MM.1S (cell line): ENCODE data around the gene NOD2.

Experiments
- DNase-seq: peaks from one replicate; pipeline ENCODE4 v3.0.0-alpha.2; 2015
- H2AFZ ChIP-seq: fragments of 300-600 bp; sonication (generic); 2 replicates; pipeline ENCODE4 v1.6.0; 2016; ENCODE audit warnings: antibody characterized with exemption, low read length
- H3F3A ChIP-seq: fragments of 300-600 bp; sonication (generic); 2 replicates; pipeline ENCODE4 v1.6.1; 2016; ENCODE audit warnings: mild to moderate bottlenecking, antibody characterized with exemption, low read length, moderate library complexity, mixed read lengths; ENCODE audit not compliant: insufficient read depth
- H3K27ac ChIP-seq: fragments of 300-600 bp; sonication (generic); 2 replicates; pipeline ENCODE4 v1.5.1; 2016; ENCODE audit warnings: mild to moderate bottlenecking, low read length
- H3K27me3 ChIP-seq: fragments of 300-600 bp; sonication (generic); replicated peaks from 2 replicates; pipeline ENCODE4 v1.6.0; 2016; ENCODE audit warnings: low read length; ENCODE audit not compliant: insufficient read depth
- H3K36me3 ChIP-seq: fragments of 300-600 bp; sonication (generic); replicated peaks from 2 replicates; pipeline ENCODE4 v1.6.1; 2016; ENCODE audit warnings: mild to moderate bottlenecking, low read length, mixed read lengths; ENCODE audit not compliant: insufficient read depth
- H3K4me1 ChIP-seq: fragments of 300-600 bp; sonication (generic); 2 replicates; pipeline ENCODE4 v1.6.1; 2016; ENCODE audit warnings: low read length, mixed read lengths
- H3K4me2 ChIP-seq: fragments of 300-600 bp; sonication (generic); 2 replicates; pipeline ENCODE4 v1.6.0; 2016; ENCODE audit warnings: low read depth, low read length
- H3K4me3 ChIP-seq: fragments of 300-600 bp; sonication (generic); 2 replicates; pipeline ENCODE4 v1.5.1; 2016; ENCODE audit warnings: low read length, mixed read lengths
- H3K79me2 ChIP-seq: fragments of 300-600 bp; sonication (generic); 2 replicates; pipeline ENCODE4 v1.6.1; 2016; ENCODE audit warnings: mixed run types, low read length, mixed read lengths
- H3K9ac ChIP-seq: fragments of 300-600 bp; sonication (generic); 2 replicates; pipeline ENCODE4 v1.6.1; 2016; ENCODE audit warnings: low read length, mixed read lengths
- H3K9me2 ChIP-seq: fragments of 300-600 bp; sonication (generic); replicated peaks from 2 replicates; pipeline ENCODE4 v1.6.1; 2016; ENCODE audit warnings: mild to moderate bottlenecking, low read length, mixed read lengths; ENCODE audit not compliant: insufficient read depth
- H3K9me3 ChIP-seq: fragments of 300-600 bp; sonication (generic); replicated peaks from 2 replicates; pipeline ENCODE4 v1.6.1; 2016; ENCODE audit warnings: mild to moderate bottlenecking, low read length, mixed read lengths; ENCODE audit not compliant: insufficient read depth
- H4K20me1 ChIP-seq: fragments of 300-600 bp; sonication (generic); 2 replicates; pipeline ENCODE4 v1.6.1; 2016; ENCODE audit warnings: mild to moderate bottlenecking, low read length, moderate library complexity, mixed read lengths; ENCODE audit not compliant: insufficient read depth
- EZH2 ChIP-seq: fragments of 300-600 bp; sonication (generic); optimal IDR thresholded peaks from 2 replicates; pipeline ENCODE3; 2017; ENCODE audit warnings: low read depth, mild to moderate bottlenecking, antibody characterized with exemption, low read length, mixed read lengths
- EZH2phosphoT487 ChIP-seq: fragments of 300-600 bp; sonication (generic); IDR thresholded peaks from 2 replicates; pipeline ENCODE4 v1.6.1; 2018; ENCODE audit warnings: antibody characterized with exemption, low read length
- TF ChIP-seq, protein P1 (sequence below): fragments of 300-600 bp; sonication (generic); IDR thresholded peaks from 2 replicates; pipeline ENCODE4 v1.5.1; 2016; ENCODE audit warnings: antibody characterized with exemption, low read length, mixed read lengths

Gene NOD2

GRCh38 chr16:50718761-50719400 is 25.5 kb downstream of the NOD2 start:
- H3K36me3 ChIP-seq, result no peaks in the 10 kb centered on the region
- no peak overlapping the region for H2AFZ ChIP-seq
- no peaks in the 10 kb centered on the region for H4K20me1 ChIP-seq
- no peak overlapping the region for H3K27ac ChIP-seq
- H3K4me1 ChIP-seq, result peaks cover under 1% of the 10 kb centered on the region
- no peak for DNase-seq
- no peaks in the 10 kb centered on the region for H3K9me3 ChIP-seq
- TF ChIP-seq EZH2 (no peak), EZH2phosphoT487 (no peak)
- TF ChIP-seq, protein P1, sequence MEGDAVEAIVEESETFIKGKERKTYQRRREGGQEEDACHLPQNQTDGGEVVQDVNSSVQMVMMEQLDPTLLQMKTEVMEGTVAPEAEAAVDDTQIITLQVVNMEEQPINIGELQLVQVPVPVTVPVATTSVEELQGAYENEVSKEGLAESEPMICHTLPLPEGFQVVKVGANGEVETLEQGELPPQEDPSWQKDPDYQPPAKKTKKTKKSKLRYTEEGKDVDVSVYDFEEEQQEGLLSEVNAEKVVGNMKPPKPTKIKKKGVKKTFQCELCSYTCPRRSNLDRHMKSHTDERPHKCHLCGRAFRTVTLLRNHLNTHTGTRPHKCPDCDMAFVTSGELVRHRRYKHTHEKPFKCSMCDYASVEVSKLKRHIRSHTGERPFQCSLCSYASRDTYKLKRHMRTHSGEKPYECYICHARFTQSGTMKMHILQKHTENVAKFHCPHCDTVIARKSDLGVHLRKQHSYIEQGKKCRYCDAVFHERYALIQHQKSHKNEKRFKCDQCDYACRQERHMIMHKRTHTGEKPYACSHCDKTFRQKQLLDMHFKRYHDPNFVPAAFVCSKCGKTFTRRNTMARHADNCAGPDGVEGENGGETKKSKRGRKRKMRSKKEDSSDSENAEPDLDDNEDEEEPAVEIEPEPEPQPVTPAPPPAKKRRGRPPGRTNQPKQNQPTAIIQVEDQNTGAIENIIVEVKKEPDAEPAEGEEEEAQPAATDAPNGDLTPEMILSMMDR, result no peak
- H3K9me2 ChIP-seq, result no peaks in the 10 kb centered on the region
- no peak overlapping the region for H3K4me3 ChIP-seq
- no peaks in the 10 kb centered on the region for H3K27me3 ChIP-seq
- H3K9ac ChIP-seq, result no peak overlapping the region
- no peak overlapping the region for H3K4me2 ChIP-seq
- no peaks in the 10 kb centered on the region for H3F3A ChIP-seq
- no peaks in the 10 kb centered on the region for H3K79me2 ChIP-seq

DNA sequence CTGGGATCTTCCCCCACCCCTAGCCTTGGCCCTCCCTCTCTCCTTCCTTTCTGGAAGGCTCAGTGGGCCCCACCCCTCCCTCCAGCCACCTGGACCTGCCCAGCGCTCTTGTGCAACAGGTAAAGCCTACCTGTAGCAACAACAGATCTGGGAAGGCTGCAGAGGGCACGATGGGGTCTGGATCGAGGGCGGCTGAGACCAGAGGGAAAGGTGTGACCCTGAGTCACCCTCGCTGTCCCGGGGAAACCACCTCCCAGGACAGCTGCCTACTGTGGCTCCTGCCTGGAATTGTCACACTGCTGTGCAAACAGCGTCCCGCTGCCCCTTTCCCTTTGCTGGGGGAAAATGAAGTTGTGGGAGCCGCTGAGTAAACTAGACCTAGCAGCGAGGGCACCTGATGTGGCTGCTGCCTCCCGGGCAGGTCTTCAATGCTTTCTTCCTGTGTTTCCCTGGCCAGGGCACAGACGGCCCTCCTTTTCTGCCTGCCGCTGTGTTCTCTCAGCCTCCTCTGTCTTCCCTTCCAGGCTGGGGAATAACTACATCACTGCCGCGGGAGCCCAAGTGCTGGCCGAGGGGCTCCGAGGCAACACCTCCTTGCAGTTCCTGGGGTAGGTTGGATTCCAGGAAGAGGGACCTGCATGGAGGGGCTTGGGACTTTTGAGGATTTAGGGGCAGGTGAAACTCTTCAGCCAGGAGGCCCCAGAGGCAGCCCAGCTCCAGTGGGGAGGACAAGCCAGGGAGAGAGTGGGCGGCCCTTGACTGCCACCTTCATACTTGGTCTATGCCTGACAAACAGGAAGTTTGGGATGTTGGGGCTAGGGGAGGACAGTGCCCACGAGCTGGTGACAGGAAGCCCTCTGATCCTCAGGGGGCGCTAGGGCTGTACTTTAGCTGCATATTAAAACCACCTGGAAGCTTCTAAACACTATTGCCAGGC is 26.3 kb downstream of the NOD2 start:
- no peak for TF ChIP-seq EZH2
- TF ChIP-seq, protein P1, result no peak
- TF ChIP-seq EZH2phosphoT487, result no peak

DNA sequence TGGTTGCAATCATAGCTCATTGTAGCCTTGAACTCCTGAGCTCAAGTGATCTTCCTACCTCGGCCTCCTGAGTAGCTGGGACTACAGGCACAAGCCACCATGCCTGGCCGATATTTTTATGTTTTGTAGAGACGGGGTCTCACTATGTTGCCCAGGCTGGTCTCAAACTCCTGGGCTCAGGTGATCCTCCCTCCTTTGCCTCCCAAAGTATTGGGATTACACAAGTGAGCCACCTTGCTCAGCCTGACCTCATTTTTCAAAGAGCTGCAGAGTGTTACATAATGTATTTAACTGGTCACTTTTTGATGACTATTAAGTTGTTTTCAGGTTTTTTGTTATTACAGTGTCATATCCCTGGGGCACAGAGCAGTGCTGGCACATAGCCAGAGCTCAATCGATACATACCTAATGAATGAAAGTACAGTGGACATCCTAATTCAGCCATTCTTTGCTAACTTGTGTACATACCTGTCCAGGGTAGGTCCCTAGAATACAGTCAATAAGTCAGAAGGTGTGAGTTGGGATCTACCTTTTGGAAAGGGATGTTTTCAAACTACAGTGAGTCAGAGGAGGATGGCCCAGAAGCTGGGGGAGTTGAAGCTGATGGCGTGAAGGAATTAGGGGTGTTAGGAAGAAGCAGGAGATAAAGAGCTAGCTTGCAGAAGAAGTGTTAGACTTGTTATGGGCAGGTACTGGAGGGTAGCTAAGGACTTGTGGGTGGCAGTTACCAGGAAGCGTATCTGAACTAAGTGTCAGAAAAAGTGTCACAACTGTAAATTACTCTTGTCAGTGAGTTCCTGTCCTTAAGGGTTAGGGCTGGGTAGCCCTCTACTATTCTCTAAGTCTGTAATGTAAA is 28.4 kb downstream of the NOD2 start:
- no peak overlapping the region for H3K9ac ChIP-seq
- peaks cover 8% of the 10 kb centered on the region for H3K4me1 ChIP-seq
- no peak overlapping the region for H3K27ac ChIP-seq
- H2AFZ ChIP-seq, result no peak overlapping the region
- H3K4me2 ChIP-seq, result no peak overlapping the region
- H3K9me3 ChIP-seq, result no peaks in the 10 kb centered on the region
- no peaks in the 10 kb centered on the region for H3K27me3 ChIP-seq
- H4K20me1 ChIP-seq, result no peaks in the 10 kb centered on the region
- DNase-seq, result no peak
- TF ChIP-seq EZH2phosphoT487 (no peak), EZH2 (no peak)
- TF ChIP-seq, protein P1, result no peak
- H3K36me3 ChIP-seq, result no peaks in the 10 kb centered on the region
- H3K79me2 ChIP-seq, result no peaks in the 10 kb centered on the region
- no peak overlapping the region for H3K4me3 ChIP-seq
- no peaks in the 10 kb centered on the region for H3F3A ChIP-seq
- no peaks in the 10 kb centered on the region for H3K9me2 ChIP-seq

More for the DNA sequence above, 26.3 kb downstream of the NOD2 start:
- Histone ChIP-seq H3K9ac (no peak overlapping the region), H4K20me1 (no peaks in the 10 kb centered on the region), H2AFZ (no peak overlapping the region), H3K27me3 (no peaks in the 10 kb centered on the region), H3K4me3 (no peak overlapping the region), H3K9me3 (no peaks in the 10 kb centered on the region), H3K79me2 (no peaks in the 10 kb centered on the region), H3K9me2 (no peaks in the 10 kb centered on the region), H3K4me1 (peaks cover 8% of the 10 kb centered on the region), H3K27ac (no peak overlapping the region), H3K4me2 (no peak overlapping the region), H3K36me3 (no peaks in the 10 kb centered on the region), H3F3A (no peaks in the 10 kb centered on the region)
- DNase-seq, result no peak
